B cell (primary cell): ENCODE data around the gene ARHGAP28.

Experiments
- EZH2 ChIP-seq: IDR thresholded peaks from 2 replicates; pipeline ENCODE4 v1.6.1; 2012; ENCODE audit warnings: borderline replicate concordance, low read depth, mild to moderate bottlenecking, moderate library complexity, low read length; ENCODE audit not compliant: insufficient read depth, poor library complexity, severe bottlenecking
- TF ChIP-seq, protein P1 (sequence below): fragments of 200-600 bp; IDR thresholded peaks from one replicate; pipeline ENCODE4 v1.8.0; 2022; ENCODE audit warnings: antibody characterized with exemption, mild to moderate bottlenecking

- TF ChIP-seq, protein P1, sequence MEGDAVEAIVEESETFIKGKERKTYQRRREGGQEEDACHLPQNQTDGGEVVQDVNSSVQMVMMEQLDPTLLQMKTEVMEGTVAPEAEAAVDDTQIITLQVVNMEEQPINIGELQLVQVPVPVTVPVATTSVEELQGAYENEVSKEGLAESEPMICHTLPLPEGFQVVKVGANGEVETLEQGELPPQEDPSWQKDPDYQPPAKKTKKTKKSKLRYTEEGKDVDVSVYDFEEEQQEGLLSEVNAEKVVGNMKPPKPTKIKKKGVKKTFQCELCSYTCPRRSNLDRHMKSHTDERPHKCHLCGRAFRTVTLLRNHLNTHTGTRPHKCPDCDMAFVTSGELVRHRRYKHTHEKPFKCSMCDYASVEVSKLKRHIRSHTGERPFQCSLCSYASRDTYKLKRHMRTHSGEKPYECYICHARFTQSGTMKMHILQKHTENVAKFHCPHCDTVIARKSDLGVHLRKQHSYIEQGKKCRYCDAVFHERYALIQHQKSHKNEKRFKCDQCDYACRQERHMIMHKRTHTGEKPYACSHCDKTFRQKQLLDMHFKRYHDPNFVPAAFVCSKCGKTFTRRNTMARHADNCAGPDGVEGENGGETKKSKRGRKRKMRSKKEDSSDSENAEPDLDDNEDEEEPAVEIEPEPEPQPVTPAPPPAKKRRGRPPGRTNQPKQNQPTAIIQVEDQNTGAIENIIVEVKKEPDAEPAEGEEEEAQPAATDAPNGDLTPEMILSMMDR, result no peak
- TF ChIP-seq EZH2, result no peak
Observed at GRCh38 chr18:6773777-6774176, 44.3 kb downstream of the ARHGAP28 start.
